H54 (cell line): ENCODE measurements around the gene IFI6.
"Not testable (repeated sequence)": the region's sequence is repeated elsewhere in the genome, so short reads cannot be mapped to it uniquely, and the experiment has no call there.

Source experiments
- DNase-seq: peaks from one replicate; pipeline ENCODE4 v3.0.0; 2011; ENCODE audit warnings: low spot score, mixed read lengths; ENCODE audit not compliant: insufficient read length
- FAIRE-seq: peaks from 3 replicates; lab custom pipeline; 2011; peaks lifted over from hg19 to GRCh38; lab: Jason Lieb, UNC
- POLR2A ChIP-seq: IDR thresholded peaks from 2 replicates; pipeline ENCODE4 v1.6.1; 2011; ENCODE audit warnings: low read depth, mild to moderate bottlenecking, low read length

Gene IFI6

DNA sequence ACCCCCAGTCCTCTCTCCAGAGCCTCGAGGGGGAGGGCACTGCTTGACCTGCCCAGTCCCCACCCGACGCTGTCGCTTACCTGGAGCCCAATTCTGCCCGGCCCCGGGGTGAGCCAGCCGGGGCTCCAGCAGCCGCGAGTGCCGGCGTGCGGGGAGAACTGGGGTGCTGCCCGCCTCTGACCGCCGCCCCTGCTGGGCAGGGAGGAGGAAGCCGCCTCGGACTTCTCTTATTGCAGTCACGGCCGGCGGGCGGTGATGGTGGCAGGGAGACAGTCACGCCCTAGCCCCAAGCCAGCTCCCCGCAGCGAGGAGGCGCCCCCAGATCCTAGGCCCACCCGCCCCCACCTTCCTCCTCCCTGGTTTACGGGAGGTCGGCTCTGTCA lies 37.0 kb downstream of the IFI6 start, which contains the start of gene FGR:
TSS of gene FGR (minus strand) at position 201 of the 383 bp plus-strand sequence. CDS start 11,269 bp downstream, outside the sequence.
- FAIRE-seq: no peak

GRCh38 chr1:27634177-27634984 lies 37.6 kb downstream of the IFI6 start:
- no peak for FAIRE-seq
- DNase-seq: no peak

More for the DNA sequence above, 37.0 kb downstream of the IFI6 start, which contains the start of gene FGR:
- no peak for DNase-seq
- TF ChIP-seq POLR2A: no peak

DNA sequence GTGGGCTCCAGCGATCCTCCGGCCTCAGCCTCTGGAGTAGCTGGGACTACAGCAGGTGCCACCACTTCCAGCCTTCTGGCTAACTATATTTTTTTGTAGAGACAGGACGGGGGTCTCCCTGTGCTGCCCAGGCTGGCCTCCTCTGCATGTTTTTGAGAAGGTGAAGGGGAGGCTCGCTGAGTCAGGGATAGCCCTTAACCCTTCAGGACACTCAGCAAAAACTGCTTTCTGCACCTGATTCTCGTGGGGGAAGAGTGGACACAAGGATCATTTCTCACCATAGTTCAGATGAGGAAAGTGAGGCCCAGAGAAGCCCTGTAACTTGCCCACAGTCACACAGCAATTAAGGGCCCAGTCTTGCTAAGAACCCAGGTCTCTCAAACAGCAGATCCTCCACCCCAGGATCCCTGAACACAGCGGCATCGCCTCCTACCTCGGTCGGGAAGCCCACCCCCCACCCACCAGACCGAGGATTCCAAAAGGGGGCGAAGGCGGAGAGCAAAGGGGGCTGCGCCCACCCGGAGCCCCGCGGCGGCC lies 38.3 kb downstream of the IFI6 start:
- FAIRE-seq (no peak), DNase-seq (no peak)
- TF ChIP-seq POLR2A: no peak

More at GRCh38 chr1:27634177-27634984, 37.6 kb downstream of the IFI6 start:
- TF ChIP-seq POLR2A: no peak

DNA sequence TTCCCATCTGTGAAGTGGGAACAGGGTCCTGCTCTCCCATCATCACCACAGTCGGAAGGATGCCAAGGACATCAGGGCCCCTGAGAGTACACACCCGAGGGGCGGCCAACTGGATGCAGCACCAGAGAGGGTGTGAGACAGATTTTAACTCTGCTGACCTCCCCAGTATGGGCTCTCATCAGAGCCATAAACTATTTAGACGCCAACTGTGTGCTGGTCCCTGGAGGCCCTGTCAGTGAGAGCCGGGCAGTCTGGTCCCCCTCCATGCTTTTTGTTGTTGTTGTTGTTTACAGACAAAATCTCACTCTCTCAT lies 38.7 kb downstream of the IFI6 start:
- TF ChIP-seq POLR2A: no peak
- FAIRE-seq: no peak
- DNase-seq: no peak

- FAIRE-seq (no peak), DNase-seq (no peak)
- no peak for TF ChIP-seq POLR2A
Observed at GRCh38 chr1:27632387-27633297, 39.4 kb downstream of the IFI6 start.

DNA sequence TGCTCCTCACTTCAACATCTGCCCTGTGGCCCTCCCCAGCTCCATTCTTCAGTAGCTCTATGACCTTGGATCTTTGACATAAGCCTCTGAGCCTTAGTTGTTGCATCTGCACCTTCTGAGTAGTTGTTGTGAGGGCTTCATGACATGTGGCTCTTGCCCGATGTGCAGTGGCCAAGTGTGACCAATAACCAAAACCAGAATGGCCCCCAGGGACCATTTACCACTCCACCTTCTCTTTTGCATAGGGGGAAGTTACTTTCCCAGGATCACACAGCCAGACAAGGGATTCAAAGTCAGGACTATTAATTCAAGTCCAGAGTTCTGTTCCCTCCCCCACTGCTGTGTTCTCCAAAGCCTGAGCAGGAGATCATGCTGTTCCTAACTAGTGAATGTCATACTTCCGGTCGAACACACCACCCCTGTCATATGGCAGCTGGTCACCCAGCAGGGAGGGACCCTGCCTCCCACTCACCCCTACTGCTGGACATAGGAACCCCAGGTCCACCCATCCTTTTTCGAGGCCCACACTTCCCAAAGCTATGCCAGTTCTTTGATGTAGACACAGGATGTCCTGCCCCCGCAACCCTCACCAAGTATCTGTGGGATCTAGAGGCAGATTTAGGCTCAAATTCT lies 41.0 kb downstream of the IFI6 start:
- DNase-seq: no peak
- TF ChIP-seq POLR2A: no peak
- FAIRE-seq: no peak

DNA sequence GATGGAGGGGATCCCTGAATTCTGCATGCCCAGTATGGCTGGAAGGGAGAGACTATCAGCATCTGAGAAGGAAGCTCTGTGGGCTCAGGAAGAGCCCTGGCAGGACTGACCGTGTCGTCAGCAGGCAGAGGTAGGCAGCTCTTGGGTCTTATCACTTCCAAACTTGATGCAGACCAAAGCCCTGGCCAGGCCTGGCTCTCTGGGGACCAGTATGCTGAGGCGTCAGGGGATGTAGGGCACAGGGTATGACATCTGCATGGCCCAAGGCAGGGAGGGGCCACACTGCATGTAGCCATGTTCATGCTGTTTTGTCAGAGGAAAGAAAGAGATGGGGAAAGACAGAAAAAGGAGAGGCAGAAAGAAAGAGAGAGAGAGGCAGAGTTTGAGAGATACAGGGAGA lies 43.3 kb downstream of the IFI6 start:
- DNase-seq (no peak), FAIRE-seq (no peak)
- no peak for TF ChIP-seq POLR2A

- FAIRE-seq, DNase-seq: not testable (repeated sequence)
Observed at GRCh38 chr1:27627733-27628132, 44.3 kb downstream of the IFI6 start.

DNA sequence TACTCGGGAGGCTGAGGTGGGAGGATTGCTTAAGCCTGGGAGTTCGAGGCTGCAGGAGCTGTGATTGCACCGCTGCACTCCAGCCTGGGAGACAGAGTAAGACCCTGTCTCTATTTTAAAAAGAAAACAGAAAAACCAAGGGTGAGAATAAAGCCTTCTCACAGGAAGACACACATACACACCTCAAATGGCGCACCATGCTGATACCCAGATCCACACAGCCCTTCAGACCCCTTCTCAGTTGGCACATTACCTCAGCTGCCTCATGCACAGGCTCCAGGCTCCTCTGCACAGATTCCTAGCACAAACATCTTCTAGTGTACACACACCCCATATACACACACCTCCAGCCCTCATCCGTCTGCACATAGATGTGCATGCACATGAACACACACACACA lies 44.9 kb downstream of the IFI6 start:
- no peak for DNase-seq
- no peak for FAIRE-seq
- no peak for TF ChIP-seq POLR2A

DNA sequence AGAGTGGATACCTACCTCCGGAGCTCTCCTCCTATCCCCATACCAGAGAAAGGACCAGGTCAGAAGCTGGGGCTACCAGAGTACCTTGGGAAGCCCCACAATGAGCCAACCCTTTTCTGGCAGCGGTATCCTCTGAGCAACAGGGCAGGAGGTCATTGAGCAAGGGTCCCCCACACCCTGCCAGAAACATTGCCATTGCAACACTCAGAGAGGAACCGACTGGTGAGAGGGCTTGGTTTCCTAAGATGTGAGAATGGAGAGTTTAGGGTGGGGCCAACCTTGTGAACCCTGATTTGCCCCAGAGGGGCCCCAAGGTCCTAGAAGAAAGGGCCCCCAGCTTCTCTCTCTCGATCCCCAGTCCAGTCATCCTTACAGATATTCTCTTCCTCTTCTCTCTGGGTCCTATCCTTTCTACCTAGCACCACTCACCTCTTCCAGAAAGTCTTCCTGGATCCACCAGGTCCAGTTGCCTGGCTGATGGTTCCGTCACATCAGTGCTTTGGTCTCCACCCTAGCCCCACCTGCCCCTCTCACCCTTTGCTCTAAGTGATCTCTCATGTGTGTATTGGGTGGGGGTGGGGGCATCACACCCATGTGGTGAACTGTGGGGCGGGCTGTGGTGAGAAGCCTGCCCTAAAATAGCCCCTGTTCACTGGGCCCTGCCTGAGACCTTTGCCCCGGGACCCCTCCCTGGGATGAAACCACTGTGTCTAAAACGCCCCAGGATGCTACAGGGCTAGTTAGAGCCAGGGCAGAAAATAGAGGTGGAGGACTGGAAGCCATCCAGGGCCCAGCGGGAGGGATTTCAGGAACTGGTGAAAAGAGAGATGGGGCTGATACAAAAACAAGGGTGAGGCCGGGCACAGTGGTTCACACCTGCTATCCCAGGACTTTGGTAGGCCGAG lies 45.7 kb downstream of the IFI6 start:
- DNase-seq: no peak
- no peak for FAIRE-seq

DNA sequence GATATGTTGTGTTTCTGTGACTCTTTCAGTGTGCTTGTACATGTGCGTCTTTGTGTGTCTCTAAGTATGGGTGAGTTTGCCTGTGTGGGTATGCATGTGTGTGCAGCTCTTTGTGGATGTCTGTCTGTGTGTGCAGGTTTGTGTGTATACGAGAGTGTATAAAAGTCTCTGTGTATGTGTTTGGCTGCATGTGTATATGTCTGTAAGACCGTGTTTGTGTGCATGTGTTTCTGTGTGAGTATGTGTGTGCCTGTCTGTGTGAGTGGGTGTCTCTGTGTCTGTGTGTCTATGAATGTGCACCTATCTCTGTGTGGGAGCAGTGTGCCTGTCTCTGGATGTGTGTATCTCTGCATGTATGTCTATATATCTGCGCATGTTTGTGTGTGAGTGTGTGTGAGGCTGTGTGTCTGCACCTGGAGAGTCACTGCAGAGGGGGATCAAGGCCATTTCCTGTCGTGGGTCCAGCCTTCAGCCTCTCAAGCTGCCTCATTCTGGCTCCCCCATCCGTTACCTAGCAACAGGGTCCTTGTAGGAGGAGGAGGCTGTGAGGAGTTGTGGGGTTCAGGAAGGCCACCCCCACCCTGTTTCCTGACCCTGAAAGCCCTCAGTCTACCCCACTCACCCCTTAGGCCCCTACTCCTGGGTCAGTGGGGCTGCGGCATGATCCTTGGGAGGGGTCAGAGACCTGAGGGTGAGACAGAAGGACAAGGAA lies 47.4 kb downstream of the IFI6 start:
- DNase-seq: no peak
- no peak for FAIRE-seq
- no peak for TF ChIP-seq POLR2A

More for the DNA sequence above, 45.7 kb downstream of the IFI6 start:
- TF ChIP-seq POLR2A: no peak
